GM23338 (cell line): ENCODE measurements around the gene RXFP4. TPM values are rescaled to one million over a fixed set of nuclear protein-coding genes. Genes with fewer than 3 reads are reported as not detected.

ENCODE experiments used
- ATAC-seq: fragments of 200-7000 bp; cut with Tn5 transposase; 3 replicates; pipeline ENCODE4 v1.9.1; 2020
- DNase-seq: peaks from one replicate; pipeline ENCODE4 v3.0.0-alpha.2; 2015; ENCODE audit warnings: low spot score
- H2AFZ ChIP-seq: fragments of 200-600 bp; sonication (generic); 2 replicates; pipeline ENCODE4 v1.8.0; 2016; ENCODE audit warnings: antibody characterized with exemption, mild to moderate bottlenecking, moderate library complexity
- H3F3A ChIP-seq: fragments of 200-600 bp; sonication (generic); replicated peaks from 2 replicates; pipeline ENCODE4 v1.8.0; 2017; ENCODE audit warnings: antibody characterized with exemption, mixed run types, low read depth
- H3K27ac ChIP-seq: fragments of 200-600 bp; sonication (generic); 2 replicates; pipeline ENCODE4 v1.6.1; 2016; ENCODE audit warnings: low read depth
- H3K27me3 ChIP-seq: fragments of 200-600 bp; sonication (generic); 2 replicates; pipeline ENCODE4 v1.8.0; 2016; ENCODE audit warnings: mild to moderate bottlenecking, mixed run types, moderate library complexity; ENCODE audit not compliant: insufficient read depth
- H3K36me3 ChIP-seq: fragments of 200-600 bp; sonication (generic); 2 replicates; pipeline ENCODE4 v1.8.0; 2016; ENCODE audit warnings: mild to moderate bottlenecking; ENCODE audit not compliant: insufficient read depth
- H3K4me1 ChIP-seq: fragments of 200-600 bp; sonication (generic); 2 replicates; pipeline ENCODE4 v1.8.0; 2016; ENCODE audit warnings: mild to moderate bottlenecking, moderate library complexity; ENCODE audit not compliant: insufficient read depth
- H3K4me2 ChIP-seq: fragments of 200-600 bp; sonication (generic); 2 replicates; pipeline ENCODE4 v1.7.1; 2017; ENCODE audit warnings: mixed run types
- H3K4me3 ChIP-seq: fragments of 200-600 bp; sonication (generic); 2 replicates; pipeline ENCODE4 v1.6.1; 2016; ENCODE audit warnings: mixed run types
- H3K79me2 ChIP-seq: fragments of 200-600 bp; sonication (generic); replicated peaks from 2 replicates; pipeline ENCODE4 v1.8.0; 2017; ENCODE audit warnings: mild to moderate bottlenecking; ENCODE audit not compliant: insufficient read depth
- H3K9me2 ChIP-seq: fragments of 200-600 bp; sonication (generic); 2 replicates; pipeline ENCODE4 v1.8.0; 2017; ENCODE audit not compliant: insufficient read depth
- H4K20me1 ChIP-seq: fragments of 200-600 bp; sonication (generic); replicated peaks from 2 replicates; pipeline ENCODE4 v1.8.0; 2017; ENCODE audit warnings: mild to moderate bottlenecking; ENCODE audit not compliant: insufficient read depth
- H3K27ac Mint-ChIP-seq: 2 replicates; pipeline ENCODE4 v1.8.0; 2020; ENCODE audit warnings: inconsistent platforms, mild to moderate bottlenecking, moderate library complexity, mixed read lengths
- H3K27me3 Mint-ChIP-seq: 3 replicates; pipeline ENCODE4 v1.8.0; 2022; ENCODE audit warnings: low read depth, mild to moderate bottlenecking, moderate library complexity, mixed read lengths, inconsistent platforms; ENCODE audit not compliant: insufficient read depth, poor library complexity
- H3K36me3 Mint-ChIP-seq: 3 replicates; pipeline ENCODE4 v1.8.0; 2021; ENCODE audit warnings: low read depth, mild to moderate bottlenecking, inconsistent platforms, moderate library complexity, mixed read lengths
- H3K4me1 Mint-ChIP-seq: 3 replicates; pipeline ENCODE4 v1.8.0; 2020; ENCODE audit warnings: mild to moderate bottlenecking, inconsistent platforms, mixed read lengths
- H3K4me3 Mint-ChIP-seq: 3 replicates; pipeline ENCODE4 v1.8.0; 2021; ENCODE audit warnings: moderate library complexity, mild to moderate bottlenecking, inconsistent platforms, mixed read lengths
- H3K9me3 Mint-ChIP-seq: 3 replicates; pipeline ENCODE4 v1.8.0; 2020; ENCODE audit warnings: moderate library complexity, mild to moderate bottlenecking, inconsistent platforms, mixed read lengths
- CREB1 ChIP-seq: fragments of 250-450 bp; sonication (Bioruptor Pico); IDR thresholded peaks from 2 replicates; pipeline ENCODE4 v1.5.0; 2020; ENCODE audit warnings: low read depth, mild to moderate bottlenecking, moderate library complexity
- EZH2phosphoT487 ChIP-seq: fragments of 200-600 bp; sonication (generic); IDR thresholded peaks from one replicate; pipeline ENCODE4 v1.8.1; 2018; ENCODE audit warnings: antibody characterized with exemption; ENCODE audit not compliant: unreplicated experiment
- JUNB ChIP-seq: IDR thresholded peaks from one replicate; pipeline ENCODE4 v1.6.1; 2016; ENCODE audit warnings: antibody characterized with exemption; ENCODE audit not compliant: unreplicated experiment
- NANOG ChIP-seq: IDR thresholded peaks from 2 replicates; pipeline ENCODE4 v1.6.1; 2016; ENCODE audit warnings: antibody characterized with exemption, borderline replicate concordance
- STAT1 ChIP-seq: IDR thresholded peaks from one replicate; pipeline ENCODE4 v1.6.1; 2016; ENCODE audit warnings: antibody characterized with exemption; ENCODE audit not compliant: unreplicated experiment
- ZNF114 ChIP-seq: fragments of 250-450 bp; sonication (Bioruptor Pico); IDR thresholded peaks from 2 replicates; pipeline ENCODE4 v1.5.0; 2020; ENCODE audit warnings: mild to moderate bottlenecking, moderate library complexity
- ZNF331 ChIP-seq: fragments of 250-450 bp; sonication (Bioruptor Pico); IDR thresholded peaks from 2 replicates; pipeline ENCODE4 v1.5.0; 2020; ENCODE audit warnings: low read depth, mild to moderate bottlenecking, moderate library complexity
- polyA plus RNA-seq: library from polyadenylated mRNA; unstranded; fragments of >200 nt; fragmentation: Nextera tagmentation; extraction: Ambion mirVana; gene quantifications from 2 replicates; pipeline ENCODE4 v1.2.1, GENCODE V29; 2016
- total RNA-seq: library from RNA; depleted of rRNA; stranded (reverse); fragments of >200 nt; shearing (Covaris generic); gene quantifications from 2 replicates; pipeline ENCODE4 v1.2.3, GENCODE V29; 2014
- TF ChIP-seq, protein P1 (sequence below): fragments of 250-450 bp; sonication (Bioruptor Pico); IDR thresholded peaks from 2 replicates; pipeline ENCODE4 v1.5.0; 2020; ENCODE audit warnings: mild to moderate bottlenecking, moderate library complexity
- TF ChIP-seq, protein P2 (sequence below), 2 experiments: fragments of 200-600 bp in 1 of 2; sonication (generic) in 1 of 2; conservative IDR thresholded peaks; 2 replicates each; pipeline versions ENCODE4 v1.5.1 to v1.6.1; 2016 to 2017; ENCODE audit warnings: antibody characterized with exemption in 2 of 2, low read depth in 2 of 2, mild to moderate bottlenecking in 2 of 2, moderate library complexity in 1 of 2

RXFP4 gene
- total and polyA plus RNA-seq, 2 experiments from 2014 or later = not detected

DNA sequence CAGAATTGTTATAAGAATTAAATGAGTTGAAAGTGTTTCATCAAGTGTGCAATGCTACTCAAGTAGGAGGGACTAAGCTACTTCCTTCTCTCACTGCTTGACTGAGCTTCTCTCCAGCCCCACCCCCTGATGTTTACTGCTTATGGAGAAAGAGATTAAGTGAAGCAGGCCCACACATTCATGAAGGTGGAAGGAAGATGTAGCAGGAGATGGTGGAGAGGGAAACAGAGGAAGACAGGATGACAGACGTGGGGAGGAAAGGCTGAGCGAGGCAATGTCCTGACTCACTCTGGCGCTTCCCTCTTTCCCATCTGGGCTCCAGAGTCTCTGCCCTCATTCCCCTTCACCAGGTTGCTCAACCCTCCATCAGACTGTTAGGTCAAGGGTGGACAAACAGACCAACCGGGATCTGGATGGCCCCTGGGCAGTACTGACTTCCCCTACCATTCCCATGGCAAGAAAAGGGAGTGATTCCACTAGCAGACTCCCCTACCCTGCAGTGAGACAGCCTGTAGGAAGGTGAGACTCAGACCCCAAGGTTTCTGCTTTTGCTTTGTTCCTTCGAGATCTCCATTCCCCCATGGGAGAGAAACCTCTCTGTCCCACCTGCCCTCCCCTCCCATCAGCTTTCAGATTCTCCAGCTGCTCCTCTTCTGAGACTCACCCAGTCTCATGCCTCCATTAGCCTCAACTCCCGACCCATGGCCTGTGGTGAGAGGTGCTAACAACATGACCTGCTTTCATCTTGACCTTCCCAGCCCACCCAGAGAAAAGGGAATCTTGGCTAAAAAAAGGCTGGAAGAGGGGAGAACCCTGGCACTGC lies 40.0 kb downstream of the RXFP4 start:
- Mint-ChIP-seq H3K4me3 (peak overlapping the region; percentile 9; the same call in 1 of the 3 replicates), H3K27ac (no peak overlapping the region; the same call in 1 of the 2 replicates), H3K4me1 (peaks cover 62% of the 10 kb centered on the region), H3K36me3 (peaks cover 8% of the 10 kb centered on the region), H3K9me3 (no peaks in the 10 kb centered on the region; the same call in 2 of the 3 replicates), H3K27me3 (peaks cover 18% of the 10 kb centered on the region)
- Histone ChIP-seq H4K20me1 (peaks cover 7% of the 10 kb centered on the region), H3K27ac (no peak overlapping the region), H3K9me2 (no peaks in the 10 kb centered on the region), H3K4me1 (peaks cover 54% of the 10 kb centered on the region), H2AFZ (no peak overlapping the region), H3F3A (peaks cover 16% of the 10 kb centered on the region), H3K27me3 (no peaks in the 10 kb centered on the region), H3K4me2 (0 out of 2 replicates have a peak overlapping the region, but pooled peaks have one; percentile 26), H3K36me3 (no peaks in the 10 kb centered on the region), H3K79me2 (peaks cover 13% of the 10 kb centered on the region), H3K4me3 (no peak overlapping the region)
- ATAC-seq (no peak), DNase-seq (no peak)
- no peak for TF ChIP-seq EZH2phosphoT487
- TF ChIP-seq, protein P1, sequence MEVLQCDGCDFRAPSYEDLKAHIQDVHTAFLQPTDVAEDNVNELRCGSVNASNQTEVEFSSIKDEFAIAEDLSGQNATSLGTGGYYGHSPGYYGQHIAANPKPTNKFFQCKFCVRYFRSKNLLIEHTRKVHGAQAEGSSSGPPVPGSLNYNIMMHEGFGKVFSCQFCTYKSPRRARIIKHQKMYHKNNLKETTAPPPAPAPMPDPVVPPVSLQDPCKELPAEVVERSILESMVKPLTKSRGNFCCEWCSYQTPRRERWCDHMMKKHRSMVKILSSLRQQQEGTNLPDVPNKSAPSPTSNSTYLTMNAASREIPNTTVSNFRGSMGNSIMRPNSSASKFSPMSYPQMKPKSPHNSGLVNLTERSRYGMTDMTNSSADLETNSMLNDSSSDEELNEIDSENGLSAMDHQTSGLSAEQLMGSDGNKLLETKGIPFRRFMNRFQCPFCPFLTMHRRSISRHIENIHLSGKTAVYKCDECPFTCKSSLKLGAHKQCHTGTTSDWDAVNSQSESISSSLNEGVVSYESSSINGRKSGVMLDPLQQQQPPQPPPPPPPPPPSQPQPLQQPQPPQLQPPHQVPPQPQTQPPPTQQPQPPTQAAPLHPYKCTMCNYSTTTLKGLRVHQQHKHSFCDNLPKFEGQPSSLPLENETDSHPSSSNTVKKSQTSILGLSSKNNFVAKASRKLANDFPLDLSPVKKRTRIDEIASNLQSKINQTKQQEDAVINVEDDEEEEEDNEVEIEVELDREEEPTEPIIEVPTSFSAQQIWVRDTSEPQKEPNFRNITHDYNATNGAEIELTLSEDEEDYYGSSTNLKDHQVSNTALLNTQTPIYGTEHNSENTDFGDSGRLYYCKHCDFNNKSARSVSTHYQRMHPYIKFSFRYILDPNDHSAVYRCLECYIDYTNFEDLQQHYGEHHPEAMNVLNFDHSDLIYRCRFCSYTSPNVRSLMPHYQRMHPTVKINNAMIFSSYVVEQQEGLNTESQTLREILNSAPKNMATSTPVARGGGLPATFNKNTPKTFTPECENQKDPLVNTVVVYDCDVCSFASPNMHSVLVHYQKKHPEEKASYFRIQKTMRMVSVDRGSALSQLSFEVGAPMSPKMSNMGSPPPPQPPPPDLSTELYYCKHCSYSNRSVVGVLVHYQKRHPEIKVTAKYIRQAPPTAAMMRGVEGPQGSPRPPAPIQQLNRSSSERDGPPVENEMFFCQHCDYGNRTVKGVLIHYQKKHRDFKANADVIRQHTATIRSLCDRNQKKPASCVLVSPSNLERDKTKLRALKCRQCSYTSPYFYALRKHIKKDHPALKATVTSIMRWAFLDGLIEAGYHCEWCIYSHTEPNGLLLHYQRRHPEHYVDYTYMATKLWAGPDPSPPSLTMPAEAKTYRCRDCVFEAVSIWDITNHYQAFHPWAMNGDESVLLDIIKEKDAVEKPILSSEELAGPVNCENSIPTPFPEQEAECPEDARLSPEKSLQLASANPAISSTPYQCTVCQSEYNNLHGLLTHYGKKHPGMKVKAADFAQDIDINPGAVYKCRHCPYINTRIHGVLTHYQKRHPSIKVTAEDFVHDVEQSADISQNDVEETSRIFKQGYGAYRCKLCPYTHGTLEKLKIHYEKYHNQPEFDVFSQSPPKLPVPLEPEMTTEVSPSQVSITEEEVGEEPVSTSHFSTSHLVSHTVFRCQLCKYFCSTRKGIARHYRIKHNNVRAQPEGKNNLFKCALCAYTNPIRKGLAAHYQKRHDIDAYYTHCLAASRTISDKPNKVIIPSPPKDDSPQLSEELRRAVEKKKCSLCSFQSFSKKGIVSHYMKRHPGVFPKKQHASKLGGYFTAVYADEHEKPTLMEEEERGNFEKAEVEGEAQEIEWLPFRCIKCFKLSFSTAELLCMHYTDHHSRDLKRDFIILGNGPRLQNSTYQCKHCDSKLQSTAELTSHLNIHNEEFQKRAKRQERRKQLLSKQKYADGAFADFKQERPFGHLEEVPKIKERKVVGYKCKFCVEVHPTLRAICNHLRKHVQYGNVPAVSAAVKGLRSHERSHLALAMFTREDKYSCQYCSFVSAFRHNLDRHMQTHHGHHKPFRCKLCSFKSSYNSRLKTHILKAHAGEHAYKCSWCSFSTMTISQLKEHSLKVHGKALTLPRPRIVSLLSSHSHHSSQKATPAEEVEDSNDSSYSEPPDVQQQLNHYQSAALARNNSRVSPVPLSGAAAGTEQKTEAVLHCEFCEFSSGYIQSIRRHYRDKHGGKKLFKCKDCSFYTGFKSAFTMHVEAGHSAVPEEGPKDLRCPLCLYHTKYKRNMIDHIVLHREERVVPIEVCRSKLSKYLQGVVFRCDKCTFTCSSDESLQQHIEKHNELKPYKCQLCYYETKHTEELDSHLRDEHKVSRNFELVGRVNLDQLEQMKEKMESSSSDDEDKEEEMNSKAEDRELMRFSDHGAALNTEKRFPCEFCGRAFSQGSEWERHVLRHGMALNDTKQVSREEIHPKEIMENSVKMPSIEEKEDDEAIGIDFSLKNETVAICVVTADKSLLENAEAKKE = no peak
- no peak for TF ChIP-seq JUNB
- TF ChIP-seq, protein P2, sequence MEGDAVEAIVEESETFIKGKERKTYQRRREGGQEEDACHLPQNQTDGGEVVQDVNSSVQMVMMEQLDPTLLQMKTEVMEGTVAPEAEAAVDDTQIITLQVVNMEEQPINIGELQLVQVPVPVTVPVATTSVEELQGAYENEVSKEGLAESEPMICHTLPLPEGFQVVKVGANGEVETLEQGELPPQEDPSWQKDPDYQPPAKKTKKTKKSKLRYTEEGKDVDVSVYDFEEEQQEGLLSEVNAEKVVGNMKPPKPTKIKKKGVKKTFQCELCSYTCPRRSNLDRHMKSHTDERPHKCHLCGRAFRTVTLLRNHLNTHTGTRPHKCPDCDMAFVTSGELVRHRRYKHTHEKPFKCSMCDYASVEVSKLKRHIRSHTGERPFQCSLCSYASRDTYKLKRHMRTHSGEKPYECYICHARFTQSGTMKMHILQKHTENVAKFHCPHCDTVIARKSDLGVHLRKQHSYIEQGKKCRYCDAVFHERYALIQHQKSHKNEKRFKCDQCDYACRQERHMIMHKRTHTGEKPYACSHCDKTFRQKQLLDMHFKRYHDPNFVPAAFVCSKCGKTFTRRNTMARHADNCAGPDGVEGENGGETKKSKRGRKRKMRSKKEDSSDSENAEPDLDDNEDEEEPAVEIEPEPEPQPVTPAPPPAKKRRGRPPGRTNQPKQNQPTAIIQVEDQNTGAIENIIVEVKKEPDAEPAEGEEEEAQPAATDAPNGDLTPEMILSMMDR (conservative IDR thresholded peaks at IDR 0.05; ENCODE audit: low read depth in 2 of 2) = no peak
- no peak for TF ChIP-seq NANOG
- TF ChIP-seq STAT1 = no peak
- no peak for TF ChIP-seq ZNF331 (CRISPR knock-in tag)
- TF ChIP-seq CREB1 (CRISPR knock-in tag) = no peak
- TF ChIP-seq ZNF114 (CRISPR knock-in tag) = no peak
